ENCODE measurements around the gene GPR137B. TPM values are rescaled to one million over a fixed set of nuclear protein-coding genes. Genes with fewer than 3 reads are reported as not detected.
A peak's percentile ranks its signal among the peaks of the same experiment; 100 is the strongest.

GPR137B gene
- total and polyA plus RNA-seq, 2 of the 13 experiments (the other 11 are each of a cell fraction or from before 2014, with no cell fraction given) = 0.31 to 0.41 TPM

- TF ChIP-seq ZBTB2 (CRISPR knock-in tag; IDR thresholded peaks at IDR 0.05; ENCODE audit: low read depth) (no peak), RARA (CRISPR knock-in tag; IDR thresholded peaks at IDR 0.05) (peak; percentile 71), RAD21 (CRISPR knock-in tag; IDR thresholded peaks at IDR 0.05) (no peak), ELF3 (CRISPR knock-in tag; IDR thresholded peaks at IDR 0.05) (0 out of 2 replicates have a peak, but pooled peaks have one; percentile 36), CEBPB (IDR thresholded peaks at IDR 0.05; ENCODE audit: borderline replicate concordance, low read depth, low read length) (peak; percentile 83), ATF5 (CRISPR knock-in tag; IDR thresholded peaks at IDR 0.05; ENCODE audit: low read depth) (no peak), ZZZ3 (CRISPR knock-in tag; IDR thresholded peaks at IDR 0.05; ENCODE audit: borderline replicate concordance) (no peak)
These were observed 26.5 kb downstream of the GPR137B start (continued) for GRCh38 chr1:236168716-236169429.

- in situ Hi-C loops (cut with HindIII; ENCODE audit: extremely low pct_ligation_motif_present, low pct_unique_long_range_greater_than_20kb) = no loop called here
- H3K4me3 ChIP-seq (replicated peaks in 1 of 3; ENCODE audit: insufficient read depth in 1 of 3, low read depth in 2 of 3, low read length in 3 of 3) = no peak overlapping the region
- DNase-seq (ENCODE audit: low spot score) (no peak), FAIRE-seq (no peak), ATAC-seq (no peak)
- no peak overlapping the region for H3K27ac ChIP-seq (ENCODE audit: extremely low read length, insufficient read depth, low read length)
- H2AFZ ChIP-seq (ENCODE audit: low read length) = no peak overlapping the region
- no peak for TF ChIP-seq ZBTB43 (CRISPR knock-in tag; conservative IDR thresholded peaks at IDR 0.05)
- TF ChIP-seq SMC3 (IDR thresholded peaks at IDR 0.05; ENCODE audit: low read length) = no peak
- no peak for TF ChIP-seq ZBTB46 (CRISPR knock-in tag; IDR thresholded peaks at IDR 0.05; ENCODE audit: borderline replicate concordance)
- no peak for TF ChIP-seq ZNF672 (CRISPR knock-in tag; IDR thresholded peaks at IDR 0.05)
- H3K79me2 ChIP-seq (ENCODE audit: insufficient read depth, low read length) = no peaks in the 10 kb centered on the region
- no TSS peak for BruUV-seq (replicated peaks)
- H3K4me1 ChIP-seq (ENCODE audit: insufficient read depth, low read length) = peaks cover 17% of the 10 kb centered on the region
- intact Hi-C loops (cut with micrococcal nuclease; ENCODE audit: unreplicated experiment) = no loop called here
- no peak overlapping the region for H3K9ac ChIP-seq (ENCODE audit: insufficient read depth, low read depth, low read length)
- H4K20me1 ChIP-seq (ENCODE audit: insufficient read depth, low read length) = no peaks in the 10 kb centered on the region
- POLR2A ChIA-PET = no interaction called here
- CTCF ChIA-PET (ENCODE audit: low intra/inter-chr PET ratio, low total read pairs) = no interaction called here
- H3K27me3 ChIP-seq (ENCODE audit: control insufficient read depth in 1 of 2, insufficient read depth in 2 of 2, low read length in 2 of 2) = 0 out of 5 replicates have a peak, but pooled peaks cover 0 to 2% of the 10 kb centered on the region in 2 experiments
- H3K9me3 ChIP-seq (ENCODE audit: low read length) = no peaks in the 10 kb centered on the region
- no peaks in the 10 kb centered on the region for H3K36me3 ChIP-seq (replicated peaks in 1 of 2; ENCODE audit: control insufficient read depth in 1 of 2, insufficient read depth in 2 of 2, low read length in 2 of 2)
- H3K4me2 ChIP-seq (ENCODE audit: low read depth, low read length) = no peak overlapping the region
These were observed 29.8 kb downstream of the GPR137B start for GRCh38 chr1:236172041-236172579.

All from HepG2 (cell line).